ENCODE results near the gene AKR7A3. TPM values are rescaled to one million over a fixed set of nuclear protein-coding genes. Genes with fewer than 3 reads are reported as not detected.
A peak's percentile ranks its signal among the peaks of the same experiment; 100 is the strongest.

Gene AKR7A3
- polyA plus RNA-seq, 1 of the 3 experiments (the other 2 are of a cell fraction) = 0.38 TPM

GRCh38 chr1:19262744-19263143 is 25.8 kb downstream of the AKR7A3 start:
- Histone ChIP-seq H3K4me3 (ENCODE audit: low read depth in 2 of 2, low read length in 1 of 2) (no peak overlapping the region), H3K4me2 (no peak overlapping the region), H3K9me2 (no peaks in the 10 kb centered on the region), H3K36me3 (replicated peaks in 1 of 2; ENCODE audit: control insufficient read depth in 1 of 2, insufficient read depth in 2 of 2, low read length in 1 of 2) (peaks cover 6 to 20% of the 10 kb centered on the region in 2 experiments), H3K27me3 (ENCODE audit: insufficient read depth) (no peaks in the 10 kb centered on the region), H3K9ac (no peak overlapping the region), H3F3A (replicated peaks; ENCODE audit: insufficient read depth) (peaks cover 3% of the 10 kb centered on the region), H3K9me3 (no peaks in the 10 kb centered on the region), H2AFZ (ENCODE audit: low read depth) (no peak overlapping the region), H3K79me2 (ENCODE audit: insufficient read depth) (no peaks in the 10 kb centered on the region), H3K4me1 (ENCODE audit: control insufficient read depth in 1 of 2, insufficient read depth in 2 of 2, low read depth in 1 of 2, low read length in 1 of 2) (no peaks in the 10 kb centered on the region), H3K27ac (ENCODE audit: low read depth in 2 of 2, low read length in 1 of 2) (no peak overlapping the region), H4K20me1 (ENCODE audit: insufficient read depth) (no peaks in the 10 kb centered on the region)
- CTCF ChIA-PET = interaction anchor here (1.6 kb wide), 1 partner anchor 355 kb away, joined by 3 read pairs; no protein-coding TSS in a partner anchor
- DNase-seq = no peak
- TF ChIP-seq PBX3 (IDR thresholded peaks at IDR 0.05) (no peak), RXRA (IDR thresholded peaks at IDR 0.05; ENCODE audit: borderline replicate concordance, low read depth) (no peak), TEAD4 (IDR thresholded peaks at IDR 0.05; ENCODE audit: borderline replicate concordance, insufficient read depth) (no peak)
- WGBS (ENCODE audit: low lambda C conversion rate) = 77% methylated on average over 2 of the region's 5 CpGs
- POLR2A ChIA-PET = no interaction called here

DNA sequence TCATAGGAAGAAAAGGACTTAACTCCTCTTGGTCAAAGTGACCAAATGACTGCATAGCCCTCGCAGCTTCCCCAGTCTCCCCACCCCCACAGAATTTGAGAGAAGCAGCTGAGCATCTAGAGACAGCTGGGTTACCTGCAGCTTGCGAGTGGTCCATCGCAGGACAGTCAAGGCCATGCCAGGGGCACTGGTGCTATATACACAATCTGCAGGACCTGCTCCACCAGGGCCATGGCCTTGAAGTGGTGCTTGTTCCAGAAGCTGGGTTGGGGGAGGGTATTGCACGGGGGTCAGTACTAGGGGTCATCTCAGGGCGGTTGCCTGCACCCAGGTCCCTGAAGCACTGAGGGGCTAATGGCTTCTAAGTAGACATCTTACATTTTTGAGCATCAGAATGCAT is 26.5 kb downstream of the AKR7A3 start:
- CTCF ChIA-PET = no interaction called here
- 85% methylated on average over 2 of the region's 5 CpGs for WGBS (ENCODE audit: low lambda C conversion rate)
- TF ChIP-seq FOXJ3 (CRISPR knock-in tag; IDR thresholded peaks at IDR 0.05) (no peak), REST (IDR thresholded peaks at IDR 0.05; ENCODE audit: low read depth, low read length) (no peak), FOSL2 (IDR thresholded peaks at IDR 0.05; ENCODE audit: borderline replicate concordance, low read depth) (no peak), RAD21 (IDR thresholded peaks at IDR 0.05; ENCODE audit: low read length) (no peak), CHD2 (IDR thresholded peaks at IDR 0.05; ENCODE audit: low read length, partially characterized antibody) (no peak), FOXM1 (IDR thresholded peaks at IDR 0.05; ENCODE audit: low read depth) (no peak), POLR2AphosphoS5 (IDR thresholded peaks at IDR 0.05; ENCODE audit: low read depth, low read length) (peak; percentile 33; the same call in 1 of the 2 replicates)
- H3K27me3 ChIP-seq (ENCODE audit: insufficient read depth) = no peaks in the 10 kb centered on the region
- H3K9ac ChIP-seq = no peak overlapping the region
- H3F3A ChIP-seq (replicated peaks; ENCODE audit: insufficient read depth) = peaks cover 3% of the 10 kb centered on the region
- H3K4me2 ChIP-seq = no peak overlapping the region
- H2AFZ ChIP-seq (ENCODE audit: low read depth) = no peak overlapping the region
- no peaks in the 10 kb centered on the region for H3K9me2 ChIP-seq
- no peak for DNase-seq
- peaks cover under 1% of the 10 kb centered on the region; the same call in 1 of the 2 replicates for H3K79me2 ChIP-seq (ENCODE audit: insufficient read depth)
- H3K9me3 ChIP-seq = no peaks in the 10 kb centered on the region
- no peak overlapping the region for H3K4me3 ChIP-seq (ENCODE audit: low read depth in 2 of 2, low read length in 1 of 2)
- no peaks in the 10 kb centered on the region for H3K4me1 ChIP-seq (ENCODE audit: control insufficient read depth in 1 of 2, insufficient read depth in 2 of 2, low read depth in 1 of 2, low read length in 1 of 2)
- no peak overlapping the region for H3K27ac ChIP-seq (ENCODE audit: low read depth in 2 of 2, low read length in 1 of 2)
- H4K20me1 ChIP-seq (ENCODE audit: insufficient read depth) = no peaks in the 10 kb centered on the region
- POLR2A ChIA-PET = no interaction called here
- H3K36me3 ChIP-seq (replicated peaks in 1 of 2; ENCODE audit: control insufficient read depth in 1 of 2, insufficient read depth in 2 of 2, low read length in 1 of 2) = peaks cover 10 to 27% of the 10 kb centered on the region in 2 experiments
